ENCODE data around the gene NCBP2L. TPM values are rescaled to one million over a fixed set of nuclear protein-coding genes. Genes with fewer than 3 reads are reported as not detected.

Gene NCBP2L
- total and polyA plus RNA-seq, 9 of the 15 experiments (the other 6 are each of a cell fraction or from before 2014, with no cell fraction given), result not detected

- no peak for TF ChIP-seq HMGN3 (IDR thresholded peaks at IDR 0.05; ENCODE audit: borderline replicate concordance, extremely low read depth, insufficient read length, low read depth, low read length)
- TF ChIP-seq, protein P1, sequence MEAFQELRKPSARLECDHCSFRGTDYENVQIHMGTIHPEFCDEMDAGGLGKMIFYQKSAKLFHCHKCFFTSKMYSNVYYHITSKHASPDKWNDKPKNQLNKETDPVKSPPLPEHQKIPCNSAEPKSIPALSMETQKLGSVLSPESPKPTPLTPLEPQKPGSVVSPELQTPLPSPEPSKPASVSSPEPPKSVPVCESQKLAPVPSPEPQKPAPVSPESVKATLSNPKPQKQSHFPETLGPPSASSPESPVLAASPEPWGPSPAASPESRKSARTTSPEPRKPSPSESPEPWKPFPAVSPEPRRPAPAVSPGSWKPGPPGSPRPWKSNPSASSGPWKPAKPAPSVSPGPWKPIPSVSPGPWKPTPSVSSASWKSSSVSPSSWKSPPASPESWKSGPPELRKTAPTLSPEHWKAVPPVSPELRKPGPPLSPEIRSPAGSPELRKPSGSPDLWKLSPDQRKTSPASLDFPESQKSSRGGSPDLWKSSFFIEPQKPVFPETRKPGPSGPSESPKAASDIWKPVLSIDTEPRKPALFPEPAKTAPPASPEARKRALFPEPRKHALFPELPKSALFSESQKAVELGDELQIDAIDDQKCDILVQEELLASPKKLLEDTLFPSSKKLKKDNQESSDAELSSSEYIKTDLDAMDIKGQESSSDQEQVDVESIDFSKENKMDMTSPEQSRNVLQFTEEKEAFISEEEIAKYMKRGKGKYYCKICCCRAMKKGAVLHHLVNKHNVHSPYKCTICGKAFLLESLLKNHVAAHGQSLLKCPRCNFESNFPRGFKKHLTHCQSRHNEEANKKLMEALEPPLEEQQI (IDR thresholded peaks at IDR 0.05), result no peak
- TF ChIP-seq KAT8 (IDR thresholded peaks at IDR 0.05; ENCODE audit: low read depth), result no peak
These were observed 34.8 kb upstream of the NCBP2L start (continued) for GRCh38 chrX:107742700-107743191.

DNA sequence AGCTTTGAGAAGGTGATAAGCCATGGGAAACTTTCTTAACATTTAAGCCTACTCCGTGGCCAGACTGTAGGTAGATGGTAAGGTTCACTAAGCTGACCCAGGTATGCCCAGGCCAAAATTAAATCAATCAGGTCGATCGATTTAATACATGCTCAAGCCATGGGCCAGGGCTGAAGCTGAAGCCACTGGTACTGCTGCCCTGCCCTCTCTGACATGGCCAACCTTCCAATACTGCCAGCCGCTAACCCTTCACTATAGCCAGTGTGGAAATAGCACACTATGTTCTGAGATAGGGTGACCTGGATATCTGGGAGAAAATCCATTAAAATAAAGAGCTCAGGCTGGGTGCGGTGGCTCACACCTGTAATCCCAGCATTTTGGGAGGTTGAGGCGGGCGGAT lies 33.5 kb upstream of the NCBP2L start:
- H3K4me3 ChIP-seq, result no peak overlapping the region
- H3K27me3 ChIP-seq (ENCODE audit: control insufficient read depth in 2 of 2, insufficient read depth in 2 of 2, low read length in 2 of 2), result 0 out of 5 replicates have a peak, but pooled peaks cover 0 to 9% of the 10 kb centered on the region in 2 experiments
- in situ Hi-C loops (cut with MboI) (no loop called here), intact Hi-C loops (cut with micrococcal nuclease) (no loop called here)
- no peak overlapping the region for H3K4me2 ChIP-seq (ENCODE audit: insufficient read depth, low read length)
- no peaks in the 10 kb centered on the region for H3K9me3 ChIP-seq (replicated peaks; ENCODE audit: control insufficient read depth, insufficient read depth, low read depth, low read length)
- WGBS (ENCODE audit: insufficient coverage, low coverage, missing lambda C conversion rate), result 71% methylated on average over 7 of the region's 7 CpGs
- H3K27ac ChIP-seq (ENCODE audit: extremely low read depth, low read depth, low read length), result no peak overlapping the region
- no peak for ATAC-seq
- H3K4me1 ChIP-seq (replicated peaks in 1 of 2; ENCODE audit: control insufficient read depth in 2 of 2, insufficient read depth in 2 of 2, low read length in 2 of 2), result peaks cover 7 to 18% of the 10 kb centered on the region in 2 experiments; a peak in 4 of 5 replicates
- H3K79me2 ChIP-seq (ENCODE audit: control insufficient read depth, insufficient read depth, low read length), result no peaks in the 10 kb centered on the region
- CTCF ChIA-PET (ENCODE audit: low intra/inter-chr PET ratio), result no interaction called here
- no peak overlapping the region for H2AFZ ChIP-seq (ENCODE audit: low read depth, low read length)
- no peak for DNase-seq (ENCODE audit: extremely low read depth in 1 of 4, low spot score in 3 of 4)
- H3K36me3 ChIP-seq (ENCODE audit: control insufficient read depth, insufficient read depth, low read length), result no peaks in the 10 kb centered on the region
- no peak overlapping the region for H3K9ac ChIP-seq (ENCODE audit: insufficient read depth in 1 of 2, low read depth in 2 of 2, low read length in 2 of 2)
- H4K20me1 ChIP-seq (replicated peaks; ENCODE audit: control insufficient read depth, insufficient read depth, low read length), result no peaks in the 10 kb centered on the region
- no peak for FAIRE-seq
- no peaks in the 10 kb centered on the region for H3K9me1 ChIP-seq (ENCODE audit: control insufficient read depth, insufficient read depth, low read length)
- POLR2A ChIA-PET, result no interaction called here
- BruUV-seq (replicated peaks), result no TSS peak
- TF ChIP-seq PRDM10 (IDR thresholded peaks at IDR 0.05; ENCODE audit: partially characterized antibody) (no peak), POLR2B (IDR thresholded peaks at IDR 0.05; ENCODE audit: low read depth, partially characterized antibody) (no peak), NUFIP1 (IDR thresholded peaks at IDR 0.05; ENCODE audit: partially characterized antibody) (no peak), MCM7 (IDR thresholded peaks at IDR 0.05) (no peak), CBFA2T2 (conservative IDR thresholded peaks at IDR 0.05) (no peak), MAZ (CRISPR knock-in tag; conservative IDR thresholded peaks at IDR 0.05 in 1 of 2, IDR thresholded peaks at IDR 0.05 in 1 of 2) (no peak), ZNF23 (CRISPR knock-in tag; IDR thresholded peaks at IDR 0.05) (no peak), ZHX1 (conservative IDR thresholded peaks at IDR 0.05; ENCODE audit: low read length) (no peak), CHD1 (IDR thresholded peaks at IDR 0.05; ENCODE audit: low read length) (no peak), SRSF1 (IDR thresholded peaks at IDR 0.05; ENCODE audit: low read depth, low read length) (no peak)
